C1 segment of cervical spinal cord (tissue), 14 donors: ENCODE data around the gene RNF212B.
"Not testable (repeated sequence)": the region's sequence is repeated elsewhere in the genome, so short reads cannot be mapped to it uniquely, and the experiment has no call there.

ENCODE experiments used
- DNase-seq, 14 donors: peaks; one replicate each; lab custom pipeline; 2025; lab: John Stamatoyannopoulos, UW

Gene RNF212B

DNA sequence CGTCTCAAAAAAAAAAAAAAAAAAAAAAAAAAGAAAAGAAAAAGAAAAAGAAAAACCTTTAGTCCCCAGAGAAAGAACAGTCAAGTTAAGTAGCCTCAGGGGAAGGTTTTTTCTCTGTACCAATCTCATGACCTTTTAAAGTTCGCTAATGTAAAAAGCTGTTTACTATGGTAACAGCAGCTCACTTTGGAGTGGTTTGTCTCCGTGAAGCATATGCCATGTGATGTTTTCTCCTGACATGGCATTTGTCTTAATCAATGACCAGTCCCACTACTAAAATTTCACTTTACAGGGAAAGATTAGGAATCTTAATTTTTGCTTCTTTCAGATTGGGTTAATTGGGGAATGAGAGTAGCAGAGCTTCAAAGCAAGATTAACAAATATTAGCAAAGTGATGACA lies 4.3 kb downstream of the RNF212B start:
- no peak for DNase-seq

DNA sequence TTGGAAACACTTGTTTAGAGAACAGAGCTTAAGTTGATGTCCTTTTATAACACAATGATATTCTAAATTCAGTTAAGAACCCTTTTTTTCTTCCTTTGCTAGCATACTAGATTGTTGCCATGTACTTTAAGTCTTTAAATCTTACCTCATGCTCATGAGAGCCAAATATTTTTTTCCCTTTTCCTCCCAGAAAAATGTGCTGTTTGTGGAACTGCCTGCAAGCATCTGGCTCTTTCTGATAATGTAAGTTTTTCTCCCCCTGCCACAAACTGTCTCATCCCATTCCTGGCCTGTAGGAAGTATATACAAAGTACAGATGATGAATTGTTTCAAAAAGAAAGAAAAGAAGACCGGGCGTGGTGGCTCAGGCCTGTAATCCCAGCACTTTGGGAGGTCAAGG lies 5.3 kb downstream of the RNF212B start:
- DNase-seq, result no peak

DNA sequence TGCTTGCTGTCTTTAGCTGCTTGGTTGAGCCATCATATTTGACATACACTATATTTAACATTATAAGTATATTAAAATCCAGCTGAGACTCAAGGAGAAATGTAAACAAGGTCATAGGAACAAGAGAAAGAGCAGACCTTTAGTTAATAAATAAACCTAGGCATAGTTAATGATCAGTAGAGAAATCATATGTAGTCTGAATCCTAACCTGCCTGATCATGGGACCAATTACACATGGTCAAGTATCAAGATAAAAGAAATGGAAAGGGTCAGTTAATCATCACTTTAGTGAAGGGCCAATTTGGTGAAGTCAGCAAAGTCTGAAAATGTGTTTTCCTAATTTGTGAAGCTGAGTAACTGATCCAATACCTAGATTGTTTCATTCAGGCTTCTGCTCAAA lies 7.5 kb downstream of the RNF212B start:
- no peak for DNase-seq

DNA sequence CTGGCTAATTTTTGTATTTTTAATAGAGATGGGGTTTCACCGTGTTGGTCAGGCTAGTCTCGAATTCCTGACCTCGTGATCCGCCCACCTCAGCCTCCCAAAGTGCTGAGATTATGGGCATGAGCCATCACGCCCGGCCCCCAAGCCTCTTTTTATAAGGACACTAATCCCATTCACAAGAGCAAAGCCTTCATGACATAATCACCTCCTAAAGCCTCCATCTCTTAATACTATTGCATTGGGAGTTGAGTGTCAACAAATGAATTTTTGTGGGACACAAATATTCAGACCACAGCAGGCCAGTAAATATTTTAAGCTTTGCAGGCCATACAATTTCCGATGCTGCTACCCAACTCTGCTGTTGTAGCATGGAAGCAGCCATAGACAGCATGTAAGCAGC lies 10.9 kb downstream of the RNF212B start:
- DNase-seq, result no peak

DNA sequence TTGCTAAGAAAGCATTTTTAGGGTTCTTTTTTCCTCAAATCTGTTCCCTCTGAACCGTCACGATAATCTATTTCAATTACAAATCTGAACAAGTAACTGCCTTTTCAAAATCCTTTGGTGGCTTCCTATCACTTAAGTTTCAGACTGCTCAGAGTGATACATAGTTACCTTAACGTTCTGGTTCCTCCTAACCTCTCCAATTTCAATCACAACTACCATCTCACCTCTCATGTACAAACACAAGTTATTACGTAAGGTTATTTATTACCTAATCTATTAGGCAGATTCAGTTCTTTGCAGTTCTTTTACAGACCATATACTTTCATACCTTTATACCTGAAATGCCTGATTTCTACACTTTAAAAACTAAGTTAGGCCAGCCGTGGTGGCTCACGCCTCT lies 12.1 kb downstream of the RNF212B start:
- DNase-seq, result no peak

DNA sequence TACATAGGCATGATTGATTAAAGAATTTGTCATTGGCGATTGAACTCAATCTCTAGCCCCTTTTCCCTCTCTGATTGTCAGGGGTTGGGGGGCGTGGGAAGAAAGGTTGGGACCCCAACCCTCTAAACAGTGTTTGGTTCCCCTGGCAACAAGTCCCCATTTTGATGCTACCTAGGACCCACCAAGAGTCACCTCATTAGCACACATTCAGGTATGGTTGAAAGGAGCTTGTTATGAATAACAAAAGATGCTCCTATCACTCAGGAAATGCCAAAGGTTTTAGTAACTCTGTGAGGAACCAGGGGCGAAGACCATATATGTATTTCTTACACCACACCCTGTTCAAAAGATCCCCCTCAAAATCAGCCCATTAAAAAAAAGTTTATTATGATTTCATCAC lies 14.3 kb downstream of the RNF212B start:
- no peak for DNase-seq

DNA sequence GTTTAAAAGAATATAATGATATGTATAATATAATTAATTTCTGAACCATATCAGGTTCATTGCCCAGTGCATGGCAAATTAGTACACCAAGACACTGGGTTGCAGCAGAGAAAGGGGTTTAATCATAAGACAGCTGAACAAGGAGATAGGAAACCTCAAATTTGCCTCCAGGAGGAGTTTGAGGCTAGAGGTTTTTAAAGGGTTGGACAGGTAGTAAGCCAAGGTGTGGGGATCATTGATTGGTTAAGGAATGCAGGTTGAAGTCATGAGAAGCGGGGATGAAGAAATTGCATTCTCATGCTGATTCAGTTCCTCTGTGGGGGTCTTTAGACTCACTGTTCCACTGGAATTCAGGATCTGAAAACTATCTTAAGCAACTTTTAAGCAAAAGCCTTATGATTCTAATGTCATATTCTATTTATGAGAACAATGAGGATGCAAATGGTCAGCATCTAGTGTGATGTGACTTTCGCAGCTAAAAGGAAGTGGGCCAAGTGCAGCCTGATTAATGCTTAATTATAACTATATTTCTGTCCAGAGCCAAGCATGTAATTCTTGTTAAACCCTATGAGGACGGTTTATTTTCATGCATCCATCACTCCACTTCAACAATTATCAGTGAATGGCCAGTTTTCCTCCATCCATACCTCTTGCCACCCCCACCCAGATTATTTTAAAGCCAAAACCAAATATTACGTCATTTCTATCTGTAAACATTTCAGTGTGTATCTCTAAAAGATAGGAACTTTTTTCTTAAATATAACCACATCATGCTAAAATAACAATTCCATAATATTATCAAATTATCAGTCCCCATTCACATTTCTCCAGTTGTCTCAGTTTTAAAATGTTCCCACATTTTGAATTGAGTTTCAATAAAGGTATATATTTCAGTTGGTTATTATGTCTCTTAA lies 14.9 kb downstream of the RNF212B start:
- DNase-seq, result no peak

DNA sequence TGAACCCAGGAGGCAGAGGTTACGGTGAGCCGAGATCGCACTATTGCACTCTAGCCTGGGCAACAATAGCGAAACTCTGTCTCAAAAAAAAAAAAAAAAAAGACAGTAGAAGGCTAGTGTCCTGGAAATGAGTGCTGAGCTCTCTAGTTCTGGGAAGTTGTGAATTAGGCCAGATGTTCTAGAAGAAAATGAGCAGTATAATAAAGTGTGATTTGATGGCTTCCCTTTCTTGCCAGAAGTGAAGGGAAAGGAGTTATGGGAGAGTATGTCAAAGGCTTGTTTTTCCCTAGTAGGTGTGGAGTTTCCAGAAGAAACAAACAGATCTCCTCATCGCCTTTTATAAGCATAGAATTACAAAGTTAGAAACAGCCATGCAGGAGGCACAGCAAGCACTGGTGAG lies 20.5 kb downstream of the RNF212B start:
- no peak for DNase-seq

DNA sequence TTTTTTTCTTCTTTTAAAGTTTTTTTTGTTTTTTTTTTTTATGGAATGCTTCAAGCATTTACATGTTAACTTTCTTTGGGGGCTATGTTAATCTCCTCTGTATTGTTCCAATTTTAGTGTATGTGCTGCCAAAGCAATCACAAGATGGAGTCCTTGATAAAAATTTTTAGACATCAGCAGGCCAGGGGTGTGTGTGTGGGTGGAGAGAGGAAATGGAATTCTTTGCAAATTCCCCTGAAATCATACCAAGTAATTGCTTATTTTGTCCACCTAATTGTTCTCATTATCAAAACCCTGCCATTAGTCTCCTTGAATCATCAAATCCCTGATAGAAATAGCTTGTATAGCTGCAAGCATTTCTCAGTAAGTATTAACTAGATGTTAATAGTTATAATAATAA lies 21.7 kb downstream of the RNF212B start:
- DNase-seq, result no peak

DNA sequence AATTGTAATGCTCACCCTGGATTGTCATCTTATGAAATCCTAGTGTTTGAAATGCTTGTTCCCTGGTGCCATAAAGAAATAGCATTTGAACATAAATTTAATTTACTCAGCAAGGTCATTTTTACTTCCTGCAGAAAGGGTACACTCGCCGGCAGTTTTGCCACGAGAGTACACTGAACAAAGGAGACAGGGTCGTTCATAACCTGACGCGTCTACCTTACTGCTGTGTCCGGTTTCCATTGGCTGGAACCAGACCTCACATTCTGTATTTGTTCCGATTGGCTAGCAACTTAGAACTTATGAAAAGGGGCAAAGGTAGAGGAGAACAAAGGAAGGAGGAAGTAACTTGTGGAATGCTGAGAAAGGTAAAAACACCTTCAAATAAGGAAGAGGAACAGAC lies 23.1 kb downstream of the RNF212B start:
- DNase-seq, result not testable (repeated sequence)

DNA sequence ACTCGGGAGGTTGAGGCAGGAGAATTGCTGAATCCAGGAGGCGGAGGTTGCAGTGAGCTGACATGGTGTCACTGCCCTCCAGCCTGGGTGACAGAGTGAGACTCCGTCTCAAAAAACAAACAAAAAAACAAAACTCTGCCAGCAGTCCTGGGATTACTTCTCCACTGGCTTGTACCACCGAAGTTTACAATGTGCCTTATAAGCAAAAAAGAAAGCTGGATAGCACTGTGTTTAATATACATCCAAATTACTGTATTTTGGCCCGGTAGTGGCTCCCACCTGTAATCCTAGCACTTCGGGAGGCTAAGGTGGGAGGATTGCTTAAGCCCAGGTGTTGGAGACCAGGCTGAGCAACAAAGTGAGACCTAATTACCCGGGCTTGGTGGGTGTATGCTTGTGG lies 31.5 kb downstream of the RNF212B start:
- DNase-seq, result no peak

DNA sequence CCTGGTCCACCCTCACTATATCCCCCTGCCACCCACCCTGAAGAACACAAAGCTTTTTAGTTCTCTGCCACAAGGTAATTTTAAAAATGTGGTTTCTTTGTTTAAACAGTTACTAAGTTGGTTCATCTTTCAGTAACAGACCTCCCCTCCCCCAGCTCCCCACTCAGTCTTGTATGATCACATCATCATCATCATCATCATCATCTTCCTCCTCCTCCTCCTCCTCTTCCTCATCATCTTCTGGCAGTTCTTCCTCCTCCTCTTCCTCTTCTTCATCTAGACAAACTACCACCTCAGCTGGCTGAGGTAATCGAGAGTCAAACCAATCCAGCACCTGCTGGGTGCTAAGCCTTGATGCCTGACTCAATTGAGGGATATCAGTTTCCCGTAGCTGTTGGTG lies 37.7 kb downstream of the RNF212B start:
- DNase-seq, result no peak

DNA sequence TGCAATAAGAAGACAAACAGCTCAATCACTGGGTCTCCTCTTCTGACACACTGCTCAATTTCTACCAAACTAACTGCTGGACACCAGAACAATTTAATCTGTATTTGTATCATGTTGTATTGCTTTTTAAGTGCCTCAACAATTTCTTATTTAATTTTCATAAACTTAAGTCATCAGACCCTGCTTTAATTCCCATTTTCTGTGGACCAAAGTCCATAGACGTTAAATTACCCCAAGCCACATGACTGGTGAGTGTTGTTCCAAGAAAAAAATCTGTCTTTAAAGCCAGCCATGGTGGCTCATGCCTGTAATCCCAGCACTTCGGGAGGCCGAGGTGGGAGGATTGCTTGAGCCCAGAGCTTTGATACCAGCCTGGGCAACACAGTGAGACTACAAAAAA lies 39.5 kb downstream of the RNF212B start:
- DNase-seq, result no peak

DNA sequence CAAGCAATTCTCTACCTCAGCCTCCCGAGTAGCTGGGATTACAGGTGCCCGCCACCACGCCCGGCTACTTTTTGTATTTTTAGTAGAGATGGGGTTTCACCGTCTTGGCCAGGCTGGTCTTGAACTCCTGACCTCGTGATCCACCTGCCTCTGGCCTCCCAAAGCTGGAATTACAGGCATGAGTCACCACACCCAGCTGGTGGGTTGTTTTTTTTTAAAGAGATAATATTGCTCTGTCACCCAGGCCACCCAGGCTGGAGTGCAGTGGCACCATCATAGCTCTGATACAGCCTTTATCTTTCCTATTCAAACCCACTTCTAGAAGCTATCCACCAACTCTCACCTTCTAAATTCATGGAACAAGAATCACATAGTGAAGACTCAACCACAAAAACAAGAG lies 40.2 kb downstream of the RNF212B start:
- not testable (repeated sequence) for DNase-seq

DNA sequence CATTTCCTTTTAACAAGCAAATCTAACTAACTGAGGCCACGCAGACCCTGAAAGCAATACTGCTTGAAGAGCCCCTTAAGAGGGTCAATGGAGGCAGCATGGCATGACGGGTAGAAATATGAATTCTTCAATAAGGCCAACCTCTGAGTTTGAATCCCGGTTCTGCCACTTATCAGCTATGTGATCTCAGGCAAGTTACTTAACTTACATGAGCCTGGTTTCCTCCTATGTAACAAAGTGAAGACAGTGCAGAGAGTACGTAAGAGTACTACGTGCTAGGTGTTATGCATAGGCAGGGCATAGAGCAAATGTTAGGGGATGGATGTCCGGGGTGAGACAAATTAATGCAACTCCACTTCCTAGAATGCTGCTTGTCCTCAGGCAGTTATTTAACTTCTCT lies 43.5 kb downstream of the RNF212B start:
- no peak for DNase-seq

DNA sequence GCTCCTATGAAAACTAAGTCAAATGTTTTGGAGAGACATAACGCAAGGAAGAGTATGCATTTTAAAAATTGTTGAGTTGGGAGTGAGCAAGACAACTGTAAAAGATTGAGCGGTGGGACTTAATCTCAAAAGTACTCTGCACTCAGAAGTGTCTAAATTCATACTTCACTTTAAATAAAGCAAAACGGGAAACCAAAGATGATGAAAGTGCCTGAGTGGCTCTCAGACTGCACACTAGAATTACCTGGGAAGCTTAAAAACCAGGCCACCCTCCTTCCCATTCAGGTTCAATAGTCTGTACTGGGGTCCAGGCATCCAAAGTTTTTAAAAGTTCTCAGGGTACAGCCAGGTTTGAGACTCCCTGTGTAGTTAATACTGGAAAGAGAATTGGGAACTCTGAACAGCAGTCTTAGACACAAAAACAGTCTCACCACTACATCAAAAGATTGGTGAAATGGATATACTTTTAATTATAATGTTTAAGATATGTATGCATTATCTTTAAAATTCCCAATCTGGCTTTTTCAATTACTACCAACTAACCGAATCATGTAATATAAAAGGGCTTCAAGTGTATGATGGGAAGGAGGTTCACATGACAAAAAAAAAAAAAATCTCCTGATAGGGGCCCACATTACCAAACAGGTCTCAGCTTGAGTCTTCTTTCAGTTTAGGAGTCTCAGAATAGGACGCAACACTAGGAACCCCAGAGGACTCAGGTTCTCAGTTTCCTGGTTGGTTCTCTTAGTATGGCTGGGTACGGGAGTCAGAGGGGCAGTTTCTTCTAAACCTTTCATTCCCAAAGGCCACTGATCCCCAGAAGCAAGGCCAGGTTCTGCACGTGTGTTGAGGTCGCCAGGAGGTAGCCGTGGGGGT lies 47.2 kb downstream of the RNF212B start:
- DNase-seq, result peak in 1 of 14 donors; percentile 25

DNA sequence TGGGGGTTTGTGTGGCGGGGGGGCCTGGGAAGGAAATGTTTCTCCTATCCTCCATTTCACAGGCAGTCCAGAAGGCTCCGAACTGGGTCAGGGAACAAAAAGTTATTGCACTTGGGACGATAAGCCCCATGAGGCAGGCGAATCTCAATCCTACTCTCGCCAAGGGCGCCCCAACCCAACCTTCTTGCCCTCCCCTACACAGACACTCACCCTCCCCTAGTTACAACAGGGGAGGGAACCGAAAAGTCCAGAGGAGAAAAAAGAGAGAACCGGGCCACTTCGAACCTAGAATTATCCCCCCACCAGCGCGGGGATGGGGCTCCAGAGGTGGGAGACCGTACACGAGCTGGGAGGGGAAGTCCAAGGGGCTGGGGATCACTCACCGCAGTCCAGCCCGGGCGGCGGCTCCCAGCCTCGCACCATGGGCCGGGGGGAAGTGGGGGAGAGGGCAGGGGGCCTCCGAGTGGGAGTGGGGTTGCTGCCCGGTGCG lies 47.8 kb downstream of the RNF212B start:
- DNase-seq, result peak in 2 of 14 donors; percentile 25 to 61

DNA sequence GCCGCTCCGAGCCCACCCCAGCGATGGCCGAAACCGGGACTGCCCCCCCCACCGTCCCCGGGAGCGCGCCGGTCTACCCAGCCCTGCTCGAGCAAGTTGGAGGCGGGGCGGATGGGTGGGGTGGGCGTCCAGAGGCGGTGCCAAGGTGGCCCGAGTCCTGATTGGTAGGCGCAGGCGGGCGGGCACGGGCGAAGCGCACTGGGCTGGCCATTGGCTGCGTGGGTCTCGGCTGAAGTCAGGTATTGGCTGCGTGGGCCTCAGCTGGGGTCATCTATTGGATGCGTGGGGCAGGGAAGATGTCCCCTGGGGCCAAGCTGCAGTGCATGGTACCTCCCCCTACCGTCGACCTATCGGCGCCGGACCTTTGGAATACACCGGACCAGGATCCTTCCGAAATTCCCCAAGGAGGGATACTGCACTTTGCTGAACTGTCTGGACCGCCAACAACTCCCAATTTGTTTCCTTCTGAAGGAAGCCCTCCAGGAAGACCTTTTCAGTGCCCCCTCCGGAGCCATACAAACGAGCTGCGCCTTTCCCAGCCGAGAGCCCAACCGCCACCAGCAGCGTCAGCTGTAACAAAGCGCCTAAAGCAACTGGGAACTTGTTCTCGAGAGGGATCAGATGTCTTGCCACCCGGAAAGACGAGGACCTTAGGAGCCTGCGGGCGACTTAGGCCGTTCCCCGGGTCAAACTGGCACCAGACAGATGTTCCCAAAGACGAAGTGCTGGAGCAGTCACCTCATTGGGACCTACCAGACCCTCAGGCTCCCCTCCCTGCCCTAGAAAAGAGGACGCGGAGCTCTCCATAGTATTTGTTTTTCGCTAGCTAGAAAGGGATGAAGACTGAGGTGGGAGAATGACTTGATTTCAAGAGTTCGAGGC lies 48.5 kb downstream of the RNF212B start, which contains the start of gene HOMEZ:
TSS of gene HOMEZ (minus strand) at position 113 of the 882 bp plus-strand sequence. CDS start 180 bp downstream, outside the sequence.
- DNase-seq, result peak; percentile 94 to 99 (median 98)

DNA sequence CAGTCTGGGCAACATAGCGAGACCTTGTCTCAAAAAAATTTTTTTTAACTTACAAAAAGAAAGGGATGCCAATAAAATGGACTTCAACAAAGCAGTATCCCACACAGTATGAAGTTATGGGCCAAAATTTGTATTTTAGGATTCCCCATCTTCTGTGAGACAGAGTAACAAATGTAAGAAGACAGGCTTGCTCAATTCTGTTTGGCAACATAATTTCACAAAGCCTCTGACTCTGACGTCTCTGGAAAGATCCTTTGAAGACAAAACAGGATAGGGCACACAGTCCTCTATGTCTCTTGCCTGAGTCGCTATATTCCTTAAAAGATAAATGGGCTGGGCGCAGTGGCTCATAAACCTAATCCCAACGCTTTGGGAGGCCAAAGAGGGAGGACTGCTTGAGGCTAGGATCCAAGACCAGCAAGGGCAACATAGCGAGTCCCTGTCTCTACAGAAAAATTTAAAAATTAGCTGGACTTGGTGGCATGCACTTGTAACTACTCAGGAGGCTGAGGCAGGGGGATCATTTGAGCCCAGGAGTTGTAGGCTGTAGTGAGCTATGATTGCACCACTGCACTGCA lies 49.3 kb downstream of the RNF212B start:
- no peak for DNase-seq

DNA sequence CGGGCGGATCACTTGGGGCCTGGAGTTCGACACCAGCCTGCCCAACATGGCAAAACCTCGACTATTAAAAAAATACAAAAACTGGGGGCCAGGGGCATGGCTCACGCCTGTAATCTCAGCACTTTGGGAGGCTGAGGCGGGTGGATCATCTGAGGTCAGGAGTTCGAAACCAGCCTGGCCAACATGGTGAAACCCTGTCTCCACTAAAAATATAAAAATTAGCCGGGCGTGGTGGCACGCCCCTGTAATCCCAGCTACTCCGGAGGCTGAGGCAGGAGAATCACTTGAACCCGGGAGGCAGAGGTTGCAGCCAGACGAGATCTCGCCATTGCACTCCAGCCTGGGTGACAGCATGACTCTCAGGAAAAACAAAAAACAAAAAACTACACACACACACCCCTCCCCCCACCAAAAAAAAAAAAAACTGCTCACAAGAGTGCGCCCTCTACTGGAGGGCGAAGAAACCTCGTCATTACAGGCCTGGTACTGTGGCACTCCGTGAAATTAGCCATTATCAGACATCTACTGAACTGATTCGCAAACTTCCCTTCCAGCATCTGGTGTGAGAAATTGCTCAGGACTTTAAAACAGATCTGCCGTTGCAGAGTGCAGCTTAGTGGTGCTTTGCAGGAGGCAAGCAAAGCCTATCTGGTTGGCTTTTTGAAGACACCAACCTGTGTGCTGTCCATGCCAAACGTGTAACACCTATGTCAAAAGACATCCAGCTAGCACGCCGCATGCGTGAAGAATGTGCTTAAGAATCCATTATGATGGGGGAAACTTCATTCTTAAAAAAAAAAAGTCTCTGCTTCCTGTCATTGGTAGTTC lies 57.2 kb downstream of the RNF212B start:
- DNase-seq, result peak in 8 of 14 donors; percentile 13 to 58 (median 38)
